ENCODE measurements around the gene INTS1. TPM values are rescaled to one million over a fixed set of nuclear protein-coding genes. Genes with fewer than 3 reads are reported as not detected.

The INTS1 gene
- total and polyA plus RNA-seq, 9 donors = 1.9 to 80.5 (median 61.5) TPM

- TF ChIP-seq POLR2A (IDR thresholded peaks at IDR 0.05) (no peak), EP300 (IDR thresholded peaks at IDR 0.05) (no peak), CTCF (IDR thresholded peaks at IDR 0.05) (no peak)
- H3K36me3 ChIP-seq = no peaks in the 10 kb centered on the region
- peak overlapping the region; percentile 45 for H3K4me3 ChIP-seq
- intact Hi-C loops (cut with DNase I) = loop anchor here in 1 of 4 donors (5.0 kb wide), 1 partner anchor 34 kb away; the partner anchor contains the start of gene PSMG3
- H3K9me3 ChIP-seq = no peaks in the 10 kb centered on the region
- peaks cover 14% of the 10 kb centered on the region for H3K4me1 ChIP-seq (ENCODE audit: insufficient read depth)
- WGBS, 3 donors = 54 to 66% (median 58%) methylated on average over 23 to 25 of the region's 25 CpGs
- DNase-seq = peak in 1 of 5 donors; percentile 41
- peak overlapping the region; percentile 66 to 91 for H3K27ac ChIP-seq
- no peaks in the 10 kb centered on the region for H3K27me3 ChIP-seq
These were observed 34.5 kb upstream of the INTS1 start for GRCh38 chr7:1538544-1539180.

- Histone ChIP-seq H3K4me1 (ENCODE audit: insufficient read depth) (peaks cover 21% of the 10 kb centered on the region), H3K27me3 (no peaks in the 10 kb centered on the region), H3K27ac (peak overlapping the region; percentile 82 to 91), H3K36me3 (no peaks in the 10 kb centered on the region), H3K9me3 (no peaks in the 10 kb centered on the region), H3K4me3 (peak overlapping the region; percentile 45)
- DNase-seq = peak; percentile 91 to 99 (median 97)
- TF ChIP-seq CTCF (IDR thresholded peaks at IDR 0.05) (peak in 1 of 3 donors; percentile 26), POLR2A (IDR thresholded peaks at IDR 0.05) (peak; percentile 71), EP300 (IDR thresholded peaks at IDR 0.05) (peak; percentile 87)
- intact Hi-C loops (cut with DNase I) = loop anchor here in 1 of 4 donors (5.0 kb wide), 1 partner anchor 35 kb away; the partner anchor contains the start of gene PSMG3
- WGBS, 3 donors = 1 to 6% (median 5%) methylated on average over 51 to 56 of the region's 56 CpGs
These were observed 33.6 kb upstream of the INTS1 start for GRCh38 chr7:1537535-1538412.

- H3K4me1 ChIP-seq (ENCODE audit: insufficient read depth) = peaks cover 23% of the 10 kb centered on the region
- peak; percentile 95 to 98 (median 97) for DNase-seq
- H3K4me3 ChIP-seq = peak overlapping the region; percentile 45
- H3K27me3 ChIP-seq = no peaks in the 10 kb centered on the region
- no peaks in the 10 kb centered on the region for H3K36me3 ChIP-seq
- WGBS, 3 donors = 5 to 17% (median 8%) methylated on average over 44 to 52 of the region's 52 CpGs
- peak; percentile 42 for TF ChIP-seq POLR2A (IDR thresholded peaks at IDR 0.05)
- TF ChIP-seq EP300 (IDR thresholded peaks at IDR 0.05) = peak; percentile 90
- TF ChIP-seq CTCF (IDR thresholded peaks at IDR 0.05) = no peak
- peak overlapping the region; percentile 82 to 91 for H3K27ac ChIP-seq
- intact Hi-C loops (cut with DNase I) = loop anchor here in 1 of 4 donors (5.0 kb wide), 1 partner anchor 35 kb away; the partner anchor contains the start of gene PSMG3
- H3K9me3 ChIP-seq = no peaks in the 10 kb centered on the region
These were observed 32.8 kb upstream of the INTS1 start for GRCh38 chr7:1536743-1537534.

GRCh38 chr7:1536455-1536742, 32.2 kb upstream of the INTS1 start:
- no peaks in the 10 kb centered on the region for H3K27me3 ChIP-seq
- H3K36me3 ChIP-seq = no peaks in the 10 kb centered on the region
- peaks cover 27% of the 10 kb centered on the region for H3K4me1 ChIP-seq (ENCODE audit: insufficient read depth)
- H3K4me3 ChIP-seq = peak overlapping the region; percentile 45
- no peak for TF ChIP-seq EP300 (IDR thresholded peaks at IDR 0.05)
- TF ChIP-seq POLR2A (IDR thresholded peaks at IDR 0.05) = no peak
- TF ChIP-seq CTCF (IDR thresholded peaks at IDR 0.05) = no peak
- DNase-seq = peak in 1 of 5 donors; percentile 44
- WGBS, 3 donors = 64 to 69% (median 68%) methylated on average over 7 of the region's 7 CpGs
- intact Hi-C loops (cut with DNase I) = loop anchor here in 1 of 4 donors (5.0 kb wide), 1 partner anchor 36 kb away; the partner anchor contains the start of gene PSMG3
- H3K27ac ChIP-seq = peak overlapping the region; percentile 82 to 91
- no peaks in the 10 kb centered on the region for H3K9me3 ChIP-seq
